IMR-90 (cell line): ENCODE data around the gene VASH1. TPM values are rescaled to one million over a fixed set of nuclear protein-coding genes. Genes with fewer than 3 reads are reported as not detected.

ENCODE experiments used
- ATAC-seq: fragments of 200-7000 bp; cut with Tn5 transposase; 2 replicates; pipeline ENCODE4 v1.9.1; 2020; ENCODE audit warnings: low read depth, mild to moderate bottlenecking, moderate library complexity
- BruUV-seq: library from RNA; stranded (reverse); fragments of 400-500 nt; replicated peaks from 2 replicates; lab custom pipeline; 2021; lab: Mats Ljungman, UMichigan
- CTCF ChIA-PET: fragments of 300-600 bp; formaldehyde crosslinking; extraction: SDS; loops from one replicate; lab custom pipeline; 2021; ENCODE audit warnings: antibody characterized with exemption; lab: Yijun Ruan, JAX
- POLR2A ChIA-PET: fragments of 300-600 bp; sonication (Branson Sonifier 250); formaldehyde crosslinking; loops from one replicate; lab custom pipeline; 2022; ENCODE audit warnings: antibody characterized with exemption; ENCODE audit not compliant: unreplicated experiment; lab: Charles Lee
- DNase-seq: peaks from one replicate; pipeline ENCODE4 v3.0.0; 2013
- H2AFZ ChIP-seq: replicated peaks from 2 replicates; pipeline ENCODE3; 2013; ENCODE audit warnings: low read length, mild to moderate bottlenecking; ENCODE audit not compliant: poor library complexity
- H2AK5ac ChIP-seq: 2 replicates; pipeline ENCODE4 v1.6.1; 2013; ENCODE audit warnings: low read depth, low read length, inconsistent platforms
- H2AK9ac ChIP-seq: replicated peaks from 2 replicates; pipeline ENCODE3; 2013; ENCODE audit warnings: mild to moderate bottlenecking, low read depth, low read length, moderate library complexity; ENCODE audit not compliant: poor library complexity
- H2BK120ac ChIP-seq: 2 replicates; pipeline ENCODE4 v1.6.1; 2013; ENCODE audit warnings: low read depth, low read length, inconsistent platforms
- H2BK15ac ChIP-seq: 3 replicates; pipeline ENCODE4 v1.6.1; 2013; ENCODE audit warnings: low read depth, low read length, inconsistent platforms
- H2BK20ac ChIP-seq: 2 replicates; pipeline ENCODE4 v1.6.1; 2013; ENCODE audit warnings: low read depth, mild to moderate bottlenecking, inconsistent platforms, low read length, moderate library complexity
- H2BK5ac ChIP-seq: 2 replicates; pipeline ENCODE4 v1.6.1; 2013; ENCODE audit warnings: mild to moderate bottlenecking, low read depth, low read length, inconsistent platforms; ENCODE audit not compliant: poor library complexity, severe bottlenecking
- H3K14ac ChIP-seq: replicated peaks from 2 replicates; pipeline ENCODE4 v1.6.1; 2013; ENCODE audit warnings: low read depth, low read length, inconsistent platforms
- H3K18ac ChIP-seq: 2 replicates; pipeline ENCODE4 v1.6.1; 2013; ENCODE audit warnings: low read depth, low read length, control low read depth
- H3K23ac ChIP-seq: 2 replicates; pipeline ENCODE4 v1.6.1; 2013; ENCODE audit warnings: low read depth, low read length, inconsistent platforms
- H3K27ac ChIP-seq: 2 replicates; pipeline ENCODE4 v1.5.1; 2013; ENCODE audit warnings: mild to moderate bottlenecking, control low read depth, low read length; ENCODE audit not compliant: insufficient read depth
- H3K27me3 ChIP-seq: 2 replicates; pipeline ENCODE4 v1.6.1; 2013; ENCODE audit warnings: low read length; ENCODE audit not compliant: control insufficient read depth, insufficient read depth
- H3K36me3 ChIP-seq: 2 replicates; pipeline ENCODE4 v1.6.1; 2013; ENCODE audit warnings: low read length, mixed read lengths; ENCODE audit not compliant: control insufficient read depth, insufficient read depth
- H3K4ac ChIP-seq: 2 replicates; pipeline ENCODE4 v1.6.1; 2013; ENCODE audit warnings: low read depth, low read length, inconsistent platforms
- H3K4me1 ChIP-seq: 2 replicates; pipeline ENCODE4 v1.6.1; 2013; ENCODE audit warnings: low read length, mixed read lengths; ENCODE audit not compliant: control insufficient read depth, insufficient read depth
- H3K4me2 ChIP-seq: 2 replicates; pipeline ENCODE4 v1.6.1; 2013; ENCODE audit warnings: low read depth, mild to moderate bottlenecking, control low read depth, low read length, moderate library complexity
- H3K4me3 ChIP-seq: 2 replicates; pipeline ENCODE4 v1.5.1; 2013; ENCODE audit warnings: low read depth, mild to moderate bottlenecking, control low read depth, low read length, moderate library complexity; ENCODE audit not compliant: insufficient read depth
- H3K56ac ChIP-seq: 2 replicates; pipeline ENCODE4 v1.6.1; 2013; ENCODE audit warnings: low read length, inconsistent platforms; ENCODE audit not compliant: insufficient read depth; ENCODE audit errors: extremely low read depth
- H3K79me1 ChIP-seq, 2 experiments: 2 replicates each; pipeline ENCODE4 v1.6.1; 2013; ENCODE audit warnings: low read length in 2 of 2, inconsistent platforms in 1 of 2, low read depth in 1 of 2
- H3K9ac ChIP-seq: 2 replicates; pipeline ENCODE4 v1.6.1; 2013; ENCODE audit warnings: low read depth, low read length, control low read depth
- H3K9me1 ChIP-seq: 2 replicates; pipeline ENCODE4 v1.6.1; 2013; ENCODE audit warnings: low read length, inconsistent platforms; ENCODE audit not compliant: insufficient read depth
- H3K9me3 ChIP-seq: 2 replicates; pipeline ENCODE4 v1.6.1; 2013; ENCODE audit warnings: low read length; ENCODE audit not compliant: control insufficient read depth, insufficient read depth
- H4K20me1 ChIP-seq: 2 replicates; pipeline ENCODE4 v1.6.1; 2013; ENCODE audit warnings: low read length, inconsistent platforms; ENCODE audit not compliant: insufficient read depth
- H4K5ac ChIP-seq: 2 replicates; pipeline ENCODE4 v1.6.1; 2013; ENCODE audit warnings: mild to moderate bottlenecking, low read depth, low read length, control low read depth
- H4K8ac ChIP-seq, 2 experiments: 2 replicates each; pipeline ENCODE4 v1.6.1; 2013; ENCODE audit warnings: low read depth in 2 of 2, low read length in 2 of 2, control low read depth in 1 of 2, inconsistent platforms in 1 of 2
- H4K91ac ChIP-seq: 2 replicates; pipeline ENCODE4 v1.6.1; 2013; ENCODE audit warnings: low read depth, low read length, inconsistent platforms; ENCODE audit not compliant: insufficient read depth
- BHLHE40 ChIP-seq: fragments of 150-350 bp; IDR thresholded peaks from 2 replicates; pipeline ENCODE4 v1.6.1; 2016; ENCODE audit warnings: mild to moderate bottlenecking, low read depth, low read length
- CEBPB ChIP-seq: IDR thresholded peaks from 2 replicates; pipeline ENCODE4 v1.6.1; 2012; ENCODE audit warnings: low read depth, low read length, improper control_type of control experiment
- CHD1 ChIP-seq: IDR thresholded peaks from 2 replicates; pipeline ENCODE4 v1.6.1; 2012; ENCODE audit warnings: low read depth, low read length, improper control_type of control experiment
- CTCF ChIP-seq: conservative IDR thresholded peaks from 2 replicates; pipeline ENCODE4 v1.5.1; 2012; ENCODE audit warnings: mild to moderate bottlenecking, low read depth, low read length, improper control_type of control experiment
- ELK1 ChIP-seq: fragments of 150-350 bp; IDR thresholded peaks from 2 replicates; pipeline ENCODE4 v1.6.1; 2016; ENCODE audit warnings: low read depth, mild to moderate bottlenecking, low read length, moderate library complexity, borderline replicate concordance
- FOS ChIP-seq: fragments of 150-350 bp; IDR thresholded peaks from 2 replicates; pipeline ENCODE4 v1.6.1; 2016; ENCODE audit warnings: low read depth, low read length
- MAFK ChIP-seq: IDR thresholded peaks from 2 replicates; pipeline ENCODE4 v1.6.1; 2012; ENCODE audit warnings: low read depth, low read length, improper control_type of control experiment
- MAZ ChIP-seq: IDR thresholded peaks from 2 replicates; pipeline ENCODE4 v1.6.1; 2012; ENCODE audit warnings: low read depth, mild to moderate bottlenecking, low read length, improper control_type of control experiment, moderate library complexity, borderline replicate concordance
- MXI1 ChIP-seq: IDR thresholded peaks from 2 replicates; pipeline ENCODE4 v1.6.1; 2012; ENCODE audit warnings: low read depth, mild to moderate bottlenecking, low read length, moderate library complexity, borderline replicate concordance
- NFE2L2 ChIP-seq: fragments of 150-350 bp; IDR thresholded peaks from 2 replicates; pipeline ENCODE4 v1.6.1; 2016; ENCODE audit warnings: low read depth, mild to moderate bottlenecking, low read length
- POLR2A ChIP-seq: IDR thresholded peaks from 2 replicates; pipeline ENCODE4 v1.6.1; 2012; ENCODE audit warnings: mild to moderate bottlenecking, low read depth, low read length
- RAD21 ChIP-seq: IDR thresholded peaks from 2 replicates; pipeline ENCODE4 v1.6.1; 2012; ENCODE audit warnings: low read length, improper control_type of control experiment
- RCOR1 ChIP-seq: IDR thresholded peaks from 2 replicates; pipeline ENCODE4 v1.6.1; 2012; ENCODE audit warnings: mild to moderate bottlenecking, low read length, improper control_type of control experiment; ENCODE audit not compliant: insufficient replicate concordance
- RFX5 ChIP-seq: IDR thresholded peaks from 2 replicates; pipeline ENCODE4 v1.8.0; 2012; ENCODE audit warnings: low read depth, mild to moderate bottlenecking, low read length, moderate library complexity
- SMC3 ChIP-seq: fragments of 150-350 bp; IDR thresholded peaks from 2 replicates; pipeline ENCODE4 v1.6.1; 2016; ENCODE audit warnings: low read depth, mild to moderate bottlenecking, antibody characterized with exemption, low read length, moderate library complexity
- USF2 ChIP-seq: fragments of 150-350 bp; IDR thresholded peaks from 2 replicates; pipeline ENCODE4 v1.6.1; 2017; ENCODE audit warnings: mild to moderate bottlenecking, antibody characterized with exemption, low read length, low read depth
- WGBS, 2 experiments: methylation state at CpG; one replicate each; pipeline versions ENCODE4 v1.1.5 to v1.1.7; 2013; ENCODE audit warnings: missing lambda C conversion rate in 2 of 2; ENCODE audit not compliant: insufficient read length in 1 of 2; ENCODE audit errors: extremely low coverage in 2 of 2; 5-methylcytosine and 5-hydroxymethylcytosine counted together
- dilution Hi-C: fragments of 300-500 bp; cut with HindIII; formaldehyde crosslinking; loops from one replicate; pipeline ENCODE4 v1.14.3; 2018; ENCODE audit warnings: low sequenced_read_pairs; ENCODE audit not compliant: unreplicated experiment
- in situ Hi-C: fragments of 300-500 bp; cut with MboI; formaldehyde crosslinking; loops from 3 replicates; pipeline ENCODE4 v1.14.3; 2019; ENCODE audit warnings: low sequenced_read_pairs, inconsistent platforms, mixed read lengths
- intact Hi-C: fragments of 100-400 bp; cut with micrococcal nuclease; formaldehyde crosslinking; loops from 2 replicates; pipeline ENCODE4 v1.10.0; 2022
- polyA plus RNA-seq, 3 experiments: library from polyadenylated mRNA; depleted of rRNA; stranded (reverse); fragments of >200 nt; gene quantifications; 2 replicates each; pipeline ENCODE4 v1.2.3, GENCODE V29; 2012; ENCODE audit warnings: low replicate concordance in 1 of 3
- total RNA-seq: library from RNA; depleted of rRNA; stranded (reverse); fragments of >200 nt; gene quantifications from 2 replicates; pipeline ENCODE4 v1.2.3, GENCODE V29; 2012

The VASH1 gene
- total and polyA plus RNA-seq, 2 of the 4 experiments (the other 2 are of a cell fraction): 2.0 to 9.5 TPM

DNA sequence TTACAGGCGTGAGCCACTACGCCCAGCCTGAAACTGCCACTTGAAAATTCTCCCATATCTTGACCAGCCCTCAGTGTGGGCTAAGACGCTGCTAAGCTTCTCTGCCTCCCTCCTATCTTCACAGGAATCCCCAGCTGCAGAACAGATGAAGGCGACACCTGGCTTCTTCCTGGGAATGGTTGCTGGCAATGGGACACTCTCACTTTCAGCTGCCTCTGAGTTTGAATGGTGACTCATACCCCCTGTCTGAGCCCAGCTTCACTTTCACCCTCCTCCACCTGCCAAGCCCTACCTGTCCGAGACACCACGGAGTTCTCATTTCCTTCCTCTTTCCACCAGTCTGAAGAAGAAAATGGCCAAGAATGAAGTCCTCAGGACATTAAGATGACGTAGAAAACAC, 18.3 kb upstream of the VASH1 start:
- H3K18ac ChIP-seq: no peak overlapping the region
- H3K9ac ChIP-seq: no peak overlapping the region
- in situ Hi-C loops (no loop called here), intact Hi-C loops (no loop called here), dilution Hi-C loops (no loop called here)
- ChIA-PET POLR2A (no interaction called here), CTCF (interaction anchor here (0.6 kb wide), 1 partner anchor 42 kb away, joined by 5 read pairs; no protein-coding TSS in a partner anchor)
- ATAC-seq: no peak
- H3K27ac ChIP-seq: no peak overlapping the region
- H4K5ac ChIP-seq: no peak overlapping the region
- H2AK9ac ChIP-seq: no peak overlapping the region
- no peak overlapping the region for H2BK20ac ChIP-seq
- H3K9me1 ChIP-seq: no peaks in the 10 kb centered on the region
- H3K56ac ChIP-seq: no peak overlapping the region
- H4K91ac ChIP-seq: no peak overlapping the region
- H3K9me3 ChIP-seq: peaks cover 3% of the 10 kb centered on the region; the same call in 1 of the 2 replicates
- no peak overlapping the region for H3K4ac ChIP-seq
- no peak overlapping the region for H4K8ac ChIP-seq
- H2AFZ ChIP-seq: no peak overlapping the region
- H3K4me2 ChIP-seq: no peak overlapping the region
- no TSS peak for BruUV-seq
- no peak overlapping the region for H2BK120ac ChIP-seq
- H2BK5ac ChIP-seq: no peak overlapping the region
- no peak overlapping the region for H2AK5ac ChIP-seq
- H3K4me1 ChIP-seq: no peaks in the 10 kb centered on the region
- WGBS, 2 experiments: no CpG with 5 or more reads among the region's 7 CpGs
- no peaks in the 10 kb centered on the region for H3K79me1 ChIP-seq
- no peak for DNase-seq
- no peaks in the 10 kb centered on the region for H3K36me3 ChIP-seq
- no peak overlapping the region for H2BK15ac ChIP-seq
- no peaks in the 10 kb centered on the region for H4K20me1 ChIP-seq
- TF ChIP-seq CHD1 (no peak), MAZ (no peak), FOS (no peak), BHLHE40 (no peak), NFE2L2 (no peak), USF2 (no peak), POLR2A (no peak), CTCF (no peak), MXI1 (no peak), MAFK (no peak), CEBPB (no peak), RFX5 (no peak), RAD21 (no peak), SMC3 (no peak), ELK1 (no peak), RCOR1 (no peak)
- H3K27me3 ChIP-seq: no peaks in the 10 kb centered on the region
- H3K4me3 ChIP-seq: no peak overlapping the region
- no peak overlapping the region for H3K14ac ChIP-seq
- no peak overlapping the region for H3K23ac ChIP-seq
